AG09309 (cell line): ENCODE data around the gene SH3TC2.

ENCODE experiments used
- DNase-seq: peaks from one replicate; pipeline ENCODE4 v3.0.0-alpha.2; 2010; ENCODE audit warnings: low read depth
- H3K4me3 ChIP-seq: 2 replicates; pipeline ENCODE4 v1.5.1; 2011; ENCODE audit warnings: mild to moderate bottlenecking, low read depth, low read length, moderate library complexity; ENCODE audit not compliant: control insufficient read depth
- TF ChIP-seq, protein P1 (sequence below): IDR thresholded peaks from 2 replicates; pipeline ENCODE4 v1.5.1; 2011; ENCODE audit warnings: mild to moderate bottlenecking, low read depth, low read length, inconsistent platforms; ENCODE audit not compliant: insufficient read depth, control insufficient read depth; ENCODE audit errors: missing control alignments

The SH3TC2 gene

GRCh38 chr5:148962200-148962550, 100.7 kb downstream of the SH3TC2 start:
- TF ChIP-seq, protein P1, sequence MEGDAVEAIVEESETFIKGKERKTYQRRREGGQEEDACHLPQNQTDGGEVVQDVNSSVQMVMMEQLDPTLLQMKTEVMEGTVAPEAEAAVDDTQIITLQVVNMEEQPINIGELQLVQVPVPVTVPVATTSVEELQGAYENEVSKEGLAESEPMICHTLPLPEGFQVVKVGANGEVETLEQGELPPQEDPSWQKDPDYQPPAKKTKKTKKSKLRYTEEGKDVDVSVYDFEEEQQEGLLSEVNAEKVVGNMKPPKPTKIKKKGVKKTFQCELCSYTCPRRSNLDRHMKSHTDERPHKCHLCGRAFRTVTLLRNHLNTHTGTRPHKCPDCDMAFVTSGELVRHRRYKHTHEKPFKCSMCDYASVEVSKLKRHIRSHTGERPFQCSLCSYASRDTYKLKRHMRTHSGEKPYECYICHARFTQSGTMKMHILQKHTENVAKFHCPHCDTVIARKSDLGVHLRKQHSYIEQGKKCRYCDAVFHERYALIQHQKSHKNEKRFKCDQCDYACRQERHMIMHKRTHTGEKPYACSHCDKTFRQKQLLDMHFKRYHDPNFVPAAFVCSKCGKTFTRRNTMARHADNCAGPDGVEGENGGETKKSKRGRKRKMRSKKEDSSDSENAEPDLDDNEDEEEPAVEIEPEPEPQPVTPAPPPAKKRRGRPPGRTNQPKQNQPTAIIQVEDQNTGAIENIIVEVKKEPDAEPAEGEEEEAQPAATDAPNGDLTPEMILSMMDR = no peak
- no peak for DNase-seq
- H3K4me3 ChIP-seq = no peak overlapping the region

DNA sequence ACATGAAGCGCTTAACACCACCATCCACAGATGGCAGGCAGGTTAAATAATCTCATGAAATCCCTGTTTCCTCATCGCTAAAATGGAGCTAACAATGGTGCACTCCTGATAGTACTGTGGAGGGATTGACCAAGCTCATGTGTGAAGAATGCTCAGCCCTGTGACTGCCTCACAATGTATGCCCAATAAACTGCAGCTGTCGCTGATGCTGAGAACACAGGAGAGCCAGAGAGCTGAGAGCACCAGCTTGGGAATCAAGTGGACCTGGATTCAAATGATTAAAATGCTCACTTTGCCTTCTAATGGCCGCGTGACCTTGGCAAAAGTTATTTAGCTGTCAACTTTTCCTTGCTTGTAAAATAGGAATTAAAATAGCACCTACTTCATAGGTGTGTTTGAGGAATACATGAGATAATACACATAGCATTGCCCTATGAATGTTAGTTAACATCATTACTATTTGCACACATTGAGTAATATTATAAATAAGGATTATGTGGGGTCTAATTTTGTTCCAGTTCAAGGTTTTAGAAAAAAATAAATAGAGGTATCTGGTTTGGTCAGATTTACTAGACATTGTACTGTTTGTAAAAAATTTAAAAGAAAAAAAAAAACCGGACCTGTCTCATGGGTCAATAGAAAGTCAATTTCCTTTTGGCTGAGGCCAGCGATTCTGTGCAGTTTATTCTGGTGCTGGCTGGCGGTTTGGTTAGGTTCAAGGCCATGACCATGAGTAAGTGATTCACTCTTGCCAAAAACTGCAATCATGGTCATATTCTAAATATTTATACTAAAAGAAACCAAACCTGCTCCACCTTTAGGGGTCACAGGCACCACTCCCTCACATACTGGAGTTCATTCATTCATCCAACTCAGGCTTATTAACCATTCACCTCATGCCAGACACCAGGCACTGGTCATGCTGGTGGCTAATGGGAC, 101.3 kb downstream of the SH3TC2 start:
- TF ChIP-seq, protein P1 = no peak
- H3K4me3 ChIP-seq = no peak overlapping the region
- DNase-seq = no peak

- TF ChIP-seq, protein P1 = no peak
- no peak for DNase-seq
- no peak overlapping the region for H3K4me3 ChIP-seq
Measured at GRCh38 chr5:148960070-148960769, 102.6 kb downstream of the SH3TC2 start.

DNA sequence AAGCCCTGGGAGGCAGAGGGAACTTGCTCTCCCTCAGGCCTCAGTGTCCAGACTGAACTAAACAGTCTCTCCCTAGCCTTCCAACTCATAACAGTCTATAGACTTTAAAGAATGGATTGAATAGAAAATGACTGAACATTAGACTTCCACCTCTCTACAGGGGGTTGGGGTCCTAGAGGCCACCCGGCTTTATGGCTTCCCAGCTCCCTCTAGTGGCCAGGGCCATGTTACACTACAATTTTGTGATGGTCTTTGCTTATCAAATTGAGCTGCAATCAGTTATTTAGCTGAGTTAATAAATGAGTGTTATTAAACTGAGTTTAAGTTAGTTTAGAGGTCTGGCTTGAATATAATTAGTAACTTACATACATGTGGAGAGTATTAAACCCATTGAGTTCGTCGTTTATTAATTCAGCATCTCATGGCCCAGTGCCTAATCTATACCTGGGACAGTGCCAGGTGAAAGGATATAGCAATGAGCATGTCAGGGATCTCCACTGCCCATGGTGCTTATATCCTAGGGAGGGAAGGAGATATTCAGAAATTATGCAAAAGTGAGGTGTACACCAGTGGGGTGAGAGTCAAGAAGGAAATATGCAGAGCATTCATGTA, 105.2 kb downstream of the SH3TC2 start:
- H3K4me3 ChIP-seq = no peak overlapping the region
- no peak for DNase-seq
- TF ChIP-seq, protein P1 = peak; percentile 89

DNA sequence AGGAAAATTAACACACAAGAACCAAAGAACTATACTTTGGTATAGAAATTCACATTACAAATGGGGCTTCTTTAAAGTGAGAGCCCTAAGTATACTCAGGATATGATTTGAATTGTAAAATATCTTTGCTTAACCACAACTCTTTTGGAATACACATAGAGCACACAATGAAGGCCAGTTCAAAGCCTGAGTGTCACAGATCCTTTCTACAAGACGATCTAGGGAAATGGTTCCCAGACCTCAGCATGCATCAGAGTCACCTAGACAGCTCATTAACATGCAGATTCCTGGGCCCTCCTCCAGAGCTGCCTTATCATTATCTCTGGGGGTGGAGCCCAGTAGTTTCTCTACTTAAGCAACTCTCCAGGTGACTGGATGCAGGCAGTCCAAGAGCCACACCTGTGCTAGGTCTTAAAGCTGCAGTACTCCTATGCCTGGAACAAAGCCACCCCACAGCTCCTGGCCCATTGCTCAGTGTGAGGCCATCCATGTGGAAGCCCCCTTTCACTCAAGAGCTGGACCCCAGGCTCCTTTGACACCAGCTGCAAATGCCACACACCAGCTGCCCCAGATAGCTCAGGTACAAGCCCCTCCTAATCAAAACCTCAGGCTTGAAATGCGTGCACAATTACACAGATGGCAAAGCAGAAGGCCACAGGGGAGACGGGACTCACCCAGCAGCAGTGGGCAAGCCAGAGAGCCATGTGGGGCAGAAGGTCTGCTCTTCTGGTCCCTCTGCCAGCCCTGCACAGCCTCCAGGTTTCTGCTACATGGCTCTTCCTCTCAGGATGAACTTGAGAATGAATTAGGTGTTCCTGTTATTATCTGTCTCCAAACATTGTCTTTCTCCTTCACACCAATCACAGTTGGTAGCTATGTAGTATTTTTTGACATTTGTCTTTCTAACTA, 106.1 kb downstream of the SH3TC2 start:
- TF ChIP-seq, protein P1 = no peak
- H3K4me3 ChIP-seq = no peak overlapping the region
- DNase-seq = no peak
